ENCODE results near the gene LTBR. TPM values are rescaled to one million over a fixed set of nuclear protein-coding genes. Genes with fewer than 3 reads are reported as not detected.

Gene LTBR
- total RNA-seq, 1 donor from 2014 or later = not detected

- Mint-ChIP-seq H3K9me3 (no peaks in the 10 kb centered on the region), H3K36me3 (no peaks in the 10 kb centered on the region), H3K4me1 (peaks cover 67% of the 10 kb centered on the region), H3K4me3 (peak overlapping the region; percentile 8), H3K27me3 (ENCODE audit: insufficient read depth, low read depth) (peaks cover 21% of the 10 kb centered on the region), H3K27ac (peak overlapping the region; percentile 83)
- H3K27ac ChIP-seq = no peak overlapping the region
- peaks cover 4% of the 10 kb centered on the region for H3K79me2 ChIP-seq (ENCODE audit: low read depth)
- no peak overlapping the region for H3K4me3 ChIP-seq
- H4K20me1 ChIP-seq (ENCODE audit: low read depth) = no peaks in the 10 kb centered on the region
- H2AFZ ChIP-seq (replicated peaks) = peak overlapping the region; percentile 57
- H3K27me3 ChIP-seq = peaks cover 23% of the 10 kb centered on the region
- no peaks in the 10 kb centered on the region for H3K9me3 ChIP-seq (ENCODE audit: low read depth)
- TF ChIP-seq CTCF (IDR thresholded peaks at IDR 0.05) = peak; percentile 50
- no peak for TF ChIP-seq EZH2 (IDR thresholded peaks at IDR 0.05)
- H3K36me3 ChIP-seq = no peaks in the 10 kb centered on the region
- H3K4me1 ChIP-seq = peaks cover 75% of the 10 kb centered on the region
- peak overlapping the region; percentile 72 for H3K4me2 ChIP-seq
- peak; percentile 87 for DNase-seq (ENCODE audit: low spot score)
- peaks cover 67% of the 10 kb centered on the region for H3F3A ChIP-seq (ENCODE audit: low read depth)
- H3K9ac ChIP-seq = no peak overlapping the region
Observed at GRCh38 chr12:6376079-6376869, 7.7 kb upstream of the LTBR start.

GRCh38 chr12:6376870-6377666 is 6.9 kb upstream of the LTBR start:
- H3K36me3 ChIP-seq = no peaks in the 10 kb centered on the region
- no peaks in the 10 kb centered on the region for H4K20me1 ChIP-seq (ENCODE audit: low read depth)
- Mint-ChIP-seq H3K36me3 (no peaks in the 10 kb centered on the region), H3K4me3 (peak overlapping the region; percentile 70), H3K4me1 (peaks cover 64% of the 10 kb centered on the region), H3K27me3 (ENCODE audit: insufficient read depth, low read depth) (peaks cover 24% of the 10 kb centered on the region), H3K9me3 (no peaks in the 10 kb centered on the region), H3K27ac (peak overlapping the region; percentile 83)
- peak overlapping the region; percentile 72 for H3K4me2 ChIP-seq
- H3K79me2 ChIP-seq (ENCODE audit: low read depth) = peaks cover 4% of the 10 kb centered on the region
- no peak overlapping the region for H3K4me3 ChIP-seq
- DNase-seq (ENCODE audit: low spot score) = no peak
- no peaks in the 10 kb centered on the region for H3K9me3 ChIP-seq (ENCODE audit: low read depth)
- peaks cover 71% of the 10 kb centered on the region for H3K4me1 ChIP-seq
- H3K27me3 ChIP-seq = peaks cover 23% of the 10 kb centered on the region
- no peak for TF ChIP-seq CTCF (IDR thresholded peaks at IDR 0.05)
- no peak for TF ChIP-seq EZH2phosphoT487 (IDR thresholded peaks at IDR 0.05)
- no peak for TF ChIP-seq EZH2 (IDR thresholded peaks at IDR 0.05)
- H3K9ac ChIP-seq = no peak overlapping the region
- peak overlapping the region; percentile 57 for H2AFZ ChIP-seq (replicated peaks)
- H3K27ac ChIP-seq = no peak overlapping the region
- peaks cover 62% of the 10 kb centered on the region for H3F3A ChIP-seq (ENCODE audit: low read depth)

DNA sequence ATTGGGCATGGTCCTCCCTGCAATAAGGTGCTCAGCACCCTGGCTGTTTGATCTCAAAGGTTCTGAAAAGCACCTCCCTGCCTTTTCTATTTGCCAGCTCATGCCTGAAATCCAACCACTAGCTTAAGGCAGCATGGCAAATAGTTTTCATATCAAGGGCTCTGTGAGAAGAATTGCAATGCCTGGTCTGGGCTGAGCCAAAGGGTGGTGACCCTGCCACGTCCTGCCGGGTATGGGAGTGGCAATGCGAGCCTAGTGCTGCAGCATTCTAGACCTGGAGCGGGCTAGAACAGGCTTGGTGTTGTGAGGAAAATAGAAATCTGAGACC is 6.3 kb upstream of the LTBR start:
- TF ChIP-seq CTCF (IDR thresholded peaks at IDR 0.05) (no peak), EZH2 (IDR thresholded peaks at IDR 0.05) (no peak), EZH2phosphoT487 (IDR thresholded peaks at IDR 0.05) (no peak)
- Histone ChIP-seq H2AFZ (replicated peaks) (no peak overlapping the region), H3K27ac (no peak overlapping the region), H3F3A (ENCODE audit: low read depth) (peaks cover 58% of the 10 kb centered on the region), H3K9me3 (ENCODE audit: low read depth) (no peaks in the 10 kb centered on the region), H3K4me1 (peaks cover 71% of the 10 kb centered on the region), H3K36me3 (no peaks in the 10 kb centered on the region), H3K4me3 (no peak overlapping the region), H4K20me1 (ENCODE audit: low read depth) (no peaks in the 10 kb centered on the region), H3K4me2 (peak overlapping the region; percentile 72), H3K79me2 (ENCODE audit: low read depth) (peaks cover 4% of the 10 kb centered on the region), H3K9ac (no peak overlapping the region), H3K27me3 (peaks cover 24% of the 10 kb centered on the region)
- Mint-ChIP-seq H3K36me3 (no peaks in the 10 kb centered on the region), H3K9me3 (no peaks in the 10 kb centered on the region), H3K27ac (peak overlapping the region; percentile 76), H3K4me3 (peak overlapping the region; percentile 70), H3K4me1 (peaks cover 64% of the 10 kb centered on the region), H3K27me3 (ENCODE audit: insufficient read depth, low read depth) (peaks cover 22% of the 10 kb centered on the region)
- no peak for DNase-seq (ENCODE audit: low spot score)

Data from neural progenitor cell (in vitro differentiated cells).